Measurements from ENCODE around the gene MMP14.

MMP14 gene

DNA sequence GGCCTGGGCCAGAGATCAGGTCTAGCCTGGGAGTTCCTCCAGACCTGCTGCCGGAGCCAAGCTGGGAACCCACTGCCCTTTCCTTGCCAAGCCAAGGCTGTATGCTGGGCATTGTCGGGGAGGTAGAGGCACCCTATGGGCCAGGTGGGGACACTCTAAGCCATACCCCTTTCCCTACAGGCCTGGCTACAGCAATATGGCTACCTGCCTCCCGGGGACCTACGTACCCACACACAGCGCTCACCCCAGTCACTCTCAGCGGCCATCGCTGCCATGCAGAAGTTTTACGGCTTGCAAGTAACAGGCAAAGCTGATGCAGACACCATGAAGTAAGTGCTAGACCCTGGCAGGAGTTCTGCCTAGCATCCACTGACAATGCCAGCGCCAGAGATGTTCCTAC, 4.9 kb downstream of the MMP14 start:
- no peak overlapping the region for H3K27ac Mint-ChIP-seq
- DNase-seq (no peak), ATAC-seq (replicated peaks) (no peak)
- no peaks in the 10 kb centered on the region for H3K9me3 Mint-ChIP-seq
- H3K27me3 Mint-ChIP-seq, result peaks cover 32 to 93% of the 10 kb centered on the region in 2 donors
- peaks cover 0 to 5% of the 10 kb centered on the region in 2 donors for H3K4me1 Mint-ChIP-seq (ENCODE audit: low read depth in 2 of 2)
- no peak overlapping the region for H3K4me3 Mint-ChIP-seq
- no peaks in the 10 kb centered on the region for H3K36me3 Mint-ChIP-seq (ENCODE audit: insufficient read depth)

DNA sequence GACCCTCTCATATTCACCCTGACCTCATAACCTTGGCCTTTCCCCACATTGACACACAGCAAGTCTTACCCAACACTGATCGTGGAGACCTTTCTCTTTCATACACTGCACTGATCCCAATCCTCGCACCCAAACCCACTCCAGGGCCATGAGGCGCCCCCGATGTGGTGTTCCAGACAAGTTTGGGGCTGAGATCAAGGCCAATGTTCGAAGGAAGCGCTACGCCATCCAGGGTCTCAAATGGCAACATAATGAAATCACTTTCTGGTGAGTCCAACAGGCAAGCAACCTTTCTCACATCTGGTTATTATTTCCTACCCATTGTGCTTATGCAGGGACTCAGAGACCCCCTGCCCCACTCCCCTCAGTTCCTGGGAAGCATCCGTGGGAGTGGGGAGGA, 5.4 kb downstream of the MMP14 start:
- H3K4me1 Mint-ChIP-seq (ENCODE audit: low read depth in 2 of 2), result peaks cover 0 to 5% of the 10 kb centered on the region in 2 donors
- H3K27ac Mint-ChIP-seq, result no peak overlapping the region
- no peak overlapping the region for H3K4me3 Mint-ChIP-seq
- DNase-seq (no peak), ATAC-seq (replicated peaks) (no peak)
- H3K27me3 Mint-ChIP-seq, result peaks cover 37 to 95% of the 10 kb centered on the region in 2 donors
- H3K36me3 Mint-ChIP-seq (ENCODE audit: insufficient read depth), result no peaks in the 10 kb centered on the region
- H3K9me3 Mint-ChIP-seq, result no peaks in the 10 kb centered on the region

DNA sequence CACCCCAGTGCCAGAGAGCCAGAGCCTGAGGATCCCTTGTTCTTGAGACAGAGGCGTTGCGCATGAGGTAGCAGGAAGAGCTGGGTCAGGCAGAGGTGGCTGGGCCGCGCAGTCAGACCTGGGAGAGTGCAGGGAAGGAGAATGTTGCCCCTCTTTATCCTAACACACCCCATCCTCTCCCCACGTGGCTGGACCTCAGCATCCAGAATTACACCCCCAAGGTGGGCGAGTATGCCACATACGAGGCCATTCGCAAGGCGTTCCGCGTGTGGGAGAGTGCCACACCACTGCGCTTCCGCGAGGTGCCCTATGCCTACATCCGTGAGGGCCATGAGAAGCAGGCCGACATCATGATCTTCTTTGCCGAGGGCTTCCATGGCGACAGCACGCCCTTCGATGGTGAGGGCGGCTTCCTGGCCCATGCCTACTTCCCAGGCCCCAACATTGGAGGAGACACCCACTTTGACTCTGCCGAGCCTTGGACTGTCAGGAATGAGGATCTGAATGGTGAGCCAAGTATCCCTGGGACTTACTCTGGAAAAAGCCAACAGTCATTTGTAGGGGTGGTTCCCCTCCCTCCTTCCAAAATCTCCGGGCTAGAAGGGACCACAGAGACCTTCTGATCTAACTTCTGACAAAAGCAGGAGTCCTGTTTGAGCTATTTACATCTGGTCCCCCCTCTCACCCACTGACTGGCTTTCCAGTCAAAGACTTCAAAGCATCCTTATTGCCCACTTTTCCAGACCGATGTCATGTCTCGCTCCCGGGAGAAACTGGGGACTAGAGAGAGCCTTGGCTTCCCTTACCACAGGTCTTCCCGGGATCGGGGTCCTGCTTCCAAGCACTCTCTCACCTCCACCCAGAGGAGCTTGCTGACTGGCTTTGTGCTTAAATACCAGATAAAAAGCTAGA, 6.1 kb downstream of the MMP14 start:
- no peak for ATAC-seq (replicated peaks)
- Mint-ChIP-seq H3K4me3 (no peak overlapping the region), H3K27ac (no peak overlapping the region), H3K36me3 (ENCODE audit: insufficient read depth) (no peaks in the 10 kb centered on the region), H3K27me3 (peaks cover 39 to 95% of the 10 kb centered on the region in 2 donors), H3K4me1 (ENCODE audit: low read depth in 2 of 2) (peaks cover 0 to 3% of the 10 kb centered on the region in 2 donors), H3K9me3 (no peaks in the 10 kb centered on the region)
- no peak for DNase-seq

DNA sequence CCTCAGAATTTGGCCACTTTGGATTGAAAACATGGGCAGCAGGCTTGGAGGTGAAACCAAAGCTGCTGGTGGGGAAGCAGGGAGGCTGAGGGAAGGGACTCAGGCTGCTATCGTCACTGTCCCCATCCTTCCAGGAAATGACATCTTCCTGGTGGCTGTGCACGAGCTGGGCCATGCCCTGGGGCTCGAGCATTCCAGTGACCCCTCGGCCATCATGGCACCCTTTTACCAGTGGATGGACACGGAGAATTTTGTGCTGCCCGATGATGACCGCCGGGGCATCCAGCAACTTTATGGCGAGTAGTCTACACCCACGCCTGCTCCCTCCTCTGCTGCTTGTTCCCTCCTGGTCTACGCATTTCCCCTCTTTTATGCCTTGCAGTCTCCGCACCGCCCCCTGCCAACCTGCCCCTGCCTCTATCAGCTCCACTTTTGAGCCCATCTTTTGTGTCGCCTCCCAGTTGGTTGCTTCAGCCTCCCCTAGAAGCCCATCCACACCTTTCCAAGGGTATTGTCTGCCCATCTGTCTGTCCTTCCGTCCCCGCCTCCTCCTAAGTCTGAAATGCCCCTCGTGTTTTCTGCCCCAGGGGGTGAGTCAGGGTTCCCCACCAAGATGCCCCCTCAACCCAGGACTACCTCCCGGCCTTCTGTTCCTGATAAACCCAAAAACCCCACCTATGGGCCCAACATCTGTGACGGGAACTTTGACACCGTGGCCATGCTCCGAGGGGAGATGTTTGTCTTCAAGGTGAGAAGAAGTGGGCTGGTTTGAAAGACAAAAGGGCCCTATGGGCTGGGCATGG, 6.9 kb downstream of the MMP14 start:
- Mint-ChIP-seq H3K4me3 (no peak overlapping the region), H3K4me1 (ENCODE audit: low read depth in 2 of 2) (no peaks in the 10 kb centered on the region), H3K27me3 (peaks cover 46 to 95% of the 10 kb centered on the region in 2 donors), H3K36me3 (ENCODE audit: insufficient read depth) (no peaks in the 10 kb centered on the region), H3K9me3 (no peaks in the 10 kb centered on the region), H3K27ac (no peak overlapping the region)
- DNase-seq, result no peak
- no peak for ATAC-seq (replicated peaks)

DNA sequence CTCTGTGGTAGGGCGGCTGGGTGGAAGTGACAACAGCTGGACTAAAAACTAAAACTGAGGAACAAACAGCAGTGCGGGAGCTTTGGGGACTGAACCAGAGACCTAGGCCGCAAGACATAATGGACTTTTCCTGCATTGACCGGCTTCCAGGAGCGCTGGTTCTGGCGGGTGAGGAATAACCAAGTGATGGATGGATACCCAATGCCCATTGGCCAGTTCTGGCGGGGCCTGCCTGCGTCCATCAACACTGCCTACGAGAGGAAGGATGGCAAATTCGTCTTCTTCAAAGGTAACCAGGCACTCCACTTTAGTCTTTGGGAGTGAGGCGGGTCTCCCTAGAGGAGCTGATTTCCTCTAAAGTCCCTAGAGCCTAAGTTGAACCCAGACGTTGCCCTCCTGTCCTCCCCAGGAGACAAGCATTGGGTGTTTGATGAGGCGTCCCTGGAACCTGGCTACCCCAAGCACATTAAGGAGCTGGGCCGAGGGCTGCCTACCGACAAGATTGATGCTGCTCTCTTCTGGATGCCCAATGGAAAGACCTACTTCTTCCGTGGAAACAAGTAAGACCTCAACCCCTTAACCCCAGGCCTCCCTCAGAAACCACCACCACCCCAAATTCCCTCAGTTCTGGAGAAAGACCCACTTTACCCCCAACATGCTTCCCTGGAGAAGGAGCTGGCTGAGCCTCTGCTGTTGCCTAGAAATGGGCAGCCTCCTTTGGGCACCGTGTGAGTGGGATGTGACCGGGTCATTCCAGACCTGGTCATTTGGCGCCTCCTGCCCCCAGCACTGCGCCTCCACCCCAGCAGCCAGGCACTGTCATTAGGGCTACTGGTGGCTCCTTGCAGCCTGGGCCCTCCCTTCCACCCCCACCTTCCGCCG, 8.1 kb downstream of the MMP14 start:
- DNase-seq (no peak), ATAC-seq (replicated peaks) (no peak)
- peaks cover 43 to 95% of the 10 kb centered on the region in 2 donors for H3K27me3 Mint-ChIP-seq
- H3K4me1 Mint-ChIP-seq (ENCODE audit: low read depth in 2 of 2), result no peaks in the 10 kb centered on the region
- no peaks in the 10 kb centered on the region for H3K9me3 Mint-ChIP-seq
- H3K36me3 Mint-ChIP-seq (ENCODE audit: insufficient read depth), result no peaks in the 10 kb centered on the region
- H3K4me3 Mint-ChIP-seq, result no peak overlapping the region
- H3K27ac Mint-ChIP-seq, result no peak overlapping the region

DNA sequence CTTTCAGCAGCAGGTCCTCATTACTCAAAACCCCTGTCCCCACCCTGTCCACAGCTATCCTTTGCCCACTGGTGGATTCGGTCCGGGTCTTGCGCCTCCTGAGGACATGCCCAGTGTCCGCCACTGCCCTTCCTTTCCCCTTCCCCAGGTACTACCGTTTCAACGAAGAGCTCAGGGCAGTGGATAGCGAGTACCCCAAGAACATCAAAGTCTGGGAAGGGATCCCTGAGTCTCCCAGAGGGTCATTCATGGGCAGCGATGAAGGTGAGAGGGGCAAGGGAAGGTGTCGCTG, 8.7 kb downstream of the MMP14 start:
- Mint-ChIP-seq H3K27ac (no peak overlapping the region), H3K4me1 (ENCODE audit: low read depth in 2 of 2) (no peaks in the 10 kb centered on the region), H3K4me3 (no peak overlapping the region), H3K36me3 (ENCODE audit: insufficient read depth) (no peaks in the 10 kb centered on the region), H3K27me3 (peaks cover 43 to 94% of the 10 kb centered on the region in 2 donors), H3K9me3 (no peaks in the 10 kb centered on the region)
- ATAC-seq (replicated peaks), result no peak
- no peak for DNase-seq

DNA sequence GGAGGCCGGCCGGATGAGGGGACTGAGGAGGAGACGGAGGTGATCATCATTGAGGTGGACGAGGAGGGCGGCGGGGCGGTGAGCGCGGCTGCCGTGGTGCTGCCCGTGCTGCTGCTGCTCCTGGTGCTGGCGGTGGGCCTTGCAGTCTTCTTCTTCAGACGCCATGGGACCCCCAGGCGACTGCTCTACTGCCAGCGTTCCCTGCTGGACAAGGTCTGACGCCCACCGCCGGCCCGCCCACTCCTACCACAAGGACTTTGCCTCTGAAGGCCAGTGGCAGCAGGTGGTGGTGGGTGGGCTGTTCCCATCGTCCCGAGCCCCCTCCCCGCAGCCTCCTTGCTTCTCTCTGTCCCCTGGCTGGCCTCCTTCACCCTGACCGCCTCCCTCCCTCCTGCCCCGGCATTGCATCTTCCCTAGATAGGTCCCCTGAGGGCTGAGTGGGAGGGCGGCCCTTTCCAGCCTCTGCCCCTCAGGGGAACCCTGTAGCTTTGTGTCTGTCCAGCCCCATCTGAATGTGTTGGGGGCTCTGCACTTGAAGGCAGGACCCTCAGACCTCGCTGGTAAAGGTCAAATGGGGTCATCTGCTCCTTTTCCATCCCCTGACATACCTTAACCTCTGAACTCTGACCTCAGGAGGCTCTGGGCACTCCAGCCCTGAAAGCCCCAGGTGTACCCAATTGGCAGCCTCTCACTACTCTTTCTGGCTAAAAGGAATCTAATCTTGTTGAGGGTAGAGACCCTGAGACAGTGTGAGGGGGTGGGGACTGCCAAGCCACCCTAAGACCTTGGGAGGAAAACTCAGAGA, 9.6 kb downstream of the MMP14 start:
- ATAC-seq (replicated peaks), result no peak
- DNase-seq, result no peak
- Mint-ChIP-seq H3K36me3 (ENCODE audit: insufficient read depth) (no peaks in the 10 kb centered on the region), H3K9me3 (no peaks in the 10 kb centered on the region), H3K27ac (no peak overlapping the region), H3K27me3 (peaks cover 43 to 84% of the 10 kb centered on the region in 2 donors), H3K4me1 (ENCODE audit: low read depth in 2 of 2) (no peaks in the 10 kb centered on the region), H3K4me3 (no peak overlapping the region)

DNA sequence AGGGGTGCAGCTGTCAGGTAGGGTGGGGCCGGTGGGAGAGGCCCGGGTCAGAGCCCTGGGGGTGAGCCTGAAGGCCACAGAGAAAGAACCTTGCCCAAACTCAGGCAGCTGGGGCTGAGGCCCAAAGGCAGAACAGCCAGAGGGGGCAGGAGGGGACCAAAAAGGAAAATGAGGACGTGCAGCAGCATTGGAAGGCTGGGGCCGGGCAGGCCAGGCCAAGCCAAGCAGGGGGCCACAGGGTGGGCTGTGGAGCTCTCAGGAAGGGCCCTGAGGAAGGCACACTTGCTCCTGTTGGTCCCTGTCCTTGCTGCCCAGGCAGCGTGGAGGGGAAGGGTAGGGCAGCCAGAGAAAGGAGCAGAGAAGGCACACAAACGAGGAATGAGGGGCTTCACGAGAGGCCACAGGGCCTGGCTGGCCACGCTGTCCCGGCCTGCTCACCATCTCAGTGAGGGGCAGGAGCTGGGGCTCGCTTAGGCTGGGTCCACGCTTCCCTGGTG, 10.5 kb downstream of the MMP14 start:
- Mint-ChIP-seq H3K9me3 (no peaks in the 10 kb centered on the region), H3K27ac (no peak overlapping the region), H3K36me3 (ENCODE audit: insufficient read depth) (no peaks in the 10 kb centered on the region), H3K4me1 (ENCODE audit: low read depth in 2 of 2) (no peaks in the 10 kb centered on the region), H3K4me3 (no peak overlapping the region), H3K27me3 (peaks cover 43 to 80% of the 10 kb centered on the region in 2 donors)
- no peak for ATAC-seq (replicated peaks)
- DNase-seq, result no peak

DNA sequence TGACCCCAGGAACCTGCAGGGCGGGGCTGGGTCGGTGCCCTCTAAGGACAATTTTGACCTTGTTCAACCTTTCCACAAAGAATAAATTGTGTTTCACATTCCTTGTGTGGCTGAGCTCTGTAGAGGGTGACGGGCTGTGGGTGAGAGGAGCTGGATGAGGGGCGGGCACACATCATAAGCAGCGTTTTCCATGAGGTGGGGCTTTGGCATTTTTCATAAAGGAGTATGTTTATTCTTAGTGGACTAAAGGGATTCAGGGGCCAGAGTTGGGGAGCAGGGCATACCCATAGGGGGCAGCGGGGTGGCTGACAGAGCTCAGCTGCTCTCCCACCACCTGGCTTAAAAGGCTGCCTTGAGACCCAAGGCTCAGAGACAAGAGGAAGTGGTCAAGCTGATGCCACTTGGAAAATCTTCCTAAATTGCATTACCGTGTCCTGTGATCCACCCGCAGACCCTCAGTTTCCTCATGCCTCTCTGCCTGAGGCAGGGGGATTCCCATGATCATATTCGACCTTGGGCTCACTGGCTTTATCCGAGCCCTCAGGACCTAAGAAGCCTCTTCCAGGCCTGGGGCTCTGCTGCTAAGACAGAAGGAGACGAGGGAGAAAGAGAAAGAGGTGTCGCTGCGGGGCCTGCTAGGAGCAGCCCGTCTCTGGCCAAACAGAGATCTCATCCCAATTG, 11.4 kb downstream of the MMP14 start:
- DNase-seq (no peak), ATAC-seq (replicated peaks) (no peak)
- H3K9me3 Mint-ChIP-seq, result no peaks in the 10 kb centered on the region
- H3K4me3 Mint-ChIP-seq, result no peak overlapping the region
- H3K27me3 Mint-ChIP-seq, result peaks cover 43 to 71% of the 10 kb centered on the region in 2 donors
- no peak overlapping the region for H3K27ac Mint-ChIP-seq
- peaks cover under 1 to 1% of the 10 kb centered on the region in 2 donors for H3K4me1 Mint-ChIP-seq (ENCODE audit: low read depth in 2 of 2)
- no peaks in the 10 kb centered on the region for H3K36me3 Mint-ChIP-seq (ENCODE audit: insufficient read depth)

DNA sequence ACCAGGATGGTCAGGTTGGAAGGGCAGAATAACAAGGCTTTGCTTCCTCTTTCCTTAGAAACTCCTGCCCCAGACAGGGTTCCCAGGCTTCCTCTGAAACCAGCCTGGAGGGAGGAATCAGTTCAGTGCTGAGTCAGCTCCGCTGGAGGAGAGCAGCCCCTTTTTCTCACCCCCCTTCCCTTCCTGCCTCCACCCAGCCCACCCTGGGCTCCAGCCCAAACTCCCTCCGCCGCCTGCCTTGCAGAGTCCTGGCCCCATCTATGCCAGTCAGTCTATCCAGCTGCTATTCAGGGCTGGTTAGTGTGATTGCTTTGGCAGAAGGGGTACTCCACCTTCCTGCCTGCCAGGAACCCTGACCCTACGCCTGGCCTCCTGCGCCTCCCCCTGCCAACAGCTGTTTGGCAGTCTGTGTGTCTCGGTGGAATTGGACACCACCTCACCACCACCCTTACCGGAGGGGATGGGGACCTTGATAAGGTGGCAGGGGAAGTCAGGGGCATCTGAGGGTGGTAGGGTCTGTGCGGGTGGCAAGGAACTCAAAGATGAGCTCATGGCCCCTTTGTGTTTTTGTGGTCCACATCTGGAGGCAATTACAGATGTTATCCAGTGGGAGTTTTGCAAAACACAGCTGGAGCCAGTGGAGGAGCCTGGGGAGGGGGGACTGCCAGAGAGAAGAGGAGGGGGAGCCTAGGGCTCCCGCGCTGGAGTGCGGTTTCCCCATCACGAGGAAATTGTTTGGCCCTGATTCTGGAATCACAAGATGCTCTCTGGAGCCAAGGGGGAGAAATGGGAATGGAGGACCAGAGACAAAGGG, 12.2 kb downstream of the MMP14 start:
- Mint-ChIP-seq H3K9me3 (no peaks in the 10 kb centered on the region), H3K4me3 (no peak overlapping the region), H3K27ac (no peak overlapping the region), H3K36me3 (ENCODE audit: insufficient read depth) (peaks cover under 1% of the 10 kb centered on the region), H3K27me3 (peaks cover 38 to 63% of the 10 kb centered on the region in 2 donors), H3K4me1 (ENCODE audit: low read depth in 2 of 2) (peaks cover 6 to 7% of the 10 kb centered on the region in 2 donors)
- ATAC-seq (replicated peaks) (no peak), DNase-seq (no peak)

DNA sequence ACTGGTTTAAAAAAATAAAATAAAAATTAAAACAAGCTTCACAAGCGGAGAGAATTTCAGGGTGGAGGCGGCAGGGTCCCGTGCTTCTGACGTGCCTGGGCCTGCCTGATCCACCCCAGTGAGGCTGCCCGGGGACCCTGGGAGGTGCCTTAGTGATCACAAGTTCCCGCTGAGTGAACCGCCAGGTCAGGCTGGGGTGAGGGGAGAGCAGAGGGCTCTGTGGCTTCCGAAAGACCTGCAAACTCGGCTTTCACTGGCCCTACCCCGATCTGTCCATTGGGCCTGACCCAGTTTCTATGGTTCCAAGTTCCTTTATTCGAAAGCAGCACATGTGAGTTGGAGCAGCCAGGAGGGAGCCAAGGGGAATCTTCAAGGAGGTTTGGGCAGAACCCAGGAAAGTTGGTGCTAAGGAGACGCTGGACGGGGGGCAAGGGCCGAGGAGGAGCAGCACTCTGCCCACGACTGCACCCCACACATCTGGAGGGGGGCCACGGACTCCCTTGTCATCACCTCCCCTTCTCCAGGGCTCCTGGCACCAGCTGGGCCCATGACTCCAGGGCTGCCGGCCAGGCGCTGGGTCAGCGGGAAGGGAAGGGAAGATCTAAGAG, 12.9 kb downstream of the MMP14 start:
- H3K4me1 Mint-ChIP-seq (ENCODE audit: low read depth in 2 of 2), result peaks cover 6 to 7% of the 10 kb centered on the region in 2 donors
- peaks cover 2% of the 10 kb centered on the region for H3K36me3 Mint-ChIP-seq (ENCODE audit: insufficient read depth)
- no peaks in the 10 kb centered on the region for H3K9me3 Mint-ChIP-seq
- ATAC-seq (replicated peaks) (no peak), DNase-seq (no peak)
- H3K27me3 Mint-ChIP-seq, result peaks cover 37 to 56% of the 10 kb centered on the region in 2 donors
- H3K27ac Mint-ChIP-seq, result no peak overlapping the region
- no peak overlapping the region for H3K4me3 Mint-ChIP-seq
